ENCODE measurements around the gene GMPS. TPM values are rescaled to one million over a fixed set of nuclear protein-coding genes. Genes with fewer than 3 reads are reported as not detected.

Gene GMPS
- total and polyA plus RNA-seq, 2 of the 8 experiments (the other 6 are each of a cell fraction or from before 2014, with no cell fraction given), result 57.7 to 175 TPM

DNA sequence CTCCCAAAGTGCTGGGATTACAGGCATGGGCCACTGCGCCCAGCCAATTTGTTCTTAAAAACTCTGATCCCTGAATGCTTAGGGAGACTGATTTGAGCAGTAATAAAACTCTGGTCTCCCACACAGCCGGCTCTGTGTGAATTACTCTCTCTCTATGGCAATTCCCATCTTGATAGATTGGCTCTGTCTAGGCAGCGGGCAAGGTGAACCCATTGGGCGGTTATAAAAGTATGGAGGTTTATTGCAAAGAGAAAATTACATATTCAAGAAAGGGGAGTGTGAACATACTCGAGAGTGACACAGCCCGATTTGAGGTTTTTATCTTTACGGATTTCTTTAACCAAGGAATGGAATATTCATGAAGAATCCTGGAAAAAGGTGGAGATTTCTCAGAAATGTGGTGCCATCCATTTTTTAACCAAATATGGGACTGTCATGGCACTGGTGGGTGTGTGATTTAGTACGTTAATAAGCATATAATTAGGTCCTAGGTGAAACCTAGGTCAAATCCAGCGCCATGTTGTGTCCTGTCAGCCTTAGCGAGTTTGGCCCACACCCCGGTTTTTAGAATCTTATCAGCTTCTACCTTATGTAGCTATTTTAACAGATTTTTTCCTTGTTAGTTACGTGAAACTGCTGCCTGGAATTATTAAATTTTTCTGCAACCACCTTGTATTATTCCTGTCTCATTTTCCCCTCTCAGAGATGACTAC is 7.2 kb upstream of the GMPS start:
- no peak for FAIRE-seq
- no peak overlapping the region for H2BK15ac ChIP-seq (ENCODE audit: low read length)
- H3K27ac ChIP-seq (ENCODE audit: low read depth, low read length), result no peak overlapping the region
- no peak overlapping the region for H3K14ac ChIP-seq (ENCODE audit: insufficient read length)
- no peak overlapping the region for H2BK120ac ChIP-seq (replicated peaks; ENCODE audit: low read depth, low read length)
- no peak overlapping the region for H3K4ac ChIP-seq (replicated peaks; ENCODE audit: insufficient read length, low read depth, low read length)
- no peaks in the 10 kb centered on the region for H3K4me1 ChIP-seq (replicated peaks in 1 of 4; ENCODE audit: control insufficient read depth in 3 of 4, insufficient read depth in 4 of 4, low read length in 3 of 4)
- no peaks in the 10 kb centered on the region for H3K27me3 ChIP-seq (replicated peaks in 1 of 4; ENCODE audit: control insufficient read depth in 3 of 4, extremely low read depth in 1 of 4, insufficient read depth in 3 of 4, low read length in 3 of 4)
- ChIA-PET POLR2A (ENCODE audit: partially characterized antibody) (no interaction called here), CTCF (ENCODE audit: partially characterized antibody) (interaction anchor here (0.6 kb wide), 1 partner anchor 120 kb away, joined by 3 read pairs; no protein-coding TSS in a partner anchor)
- H3K56ac ChIP-seq (replicated peaks; ENCODE audit: insufficient read length, low read depth, low read length), result no peak overlapping the region
- H2BK5ac ChIP-seq (ENCODE audit: low read depth, low read length), result no peak overlapping the region
- H4K20me1 ChIP-seq (replicated peaks in 1 of 2; ENCODE audit: control insufficient read depth in 1 of 2, insufficient read depth in 2 of 2, low read length in 2 of 2), result no peaks in the 10 kb centered on the region
- no peak overlapping the region for H2BK20ac ChIP-seq (ENCODE audit: low read length)
- TF ChIP-seq KDM4A (IDR thresholded peaks at IDR 0.05; ENCODE audit: low read depth, low read length, severe bottlenecking) (no peak), SP1 (IDR thresholded peaks at IDR 0.05; ENCODE audit: low read depth, low read length) (no peak), SIN3A (conservative IDR thresholded peaks at IDR 0.05 in 1 of 2, IDR thresholded peaks at IDR 0.05 in 1 of 2; ENCODE audit: low read depth in 1 of 2, low read length in 2 of 2) (no peak), TCF12 (IDR thresholded peaks at IDR 0.05; ENCODE audit: low read depth, low read length) (no peak), RAD21 (IDR thresholded peaks at IDR 0.05 in 1 of 2, conservative IDR thresholded peaks at IDR 0.05 in 1 of 2; ENCODE audit: low read depth in 2 of 2, low read length in 2 of 2) (no peak), SUZ12 (IDR thresholded peaks at IDR 0.05; ENCODE audit: low read length) (no peak), SIRT6 (IDR thresholded peaks at IDR 0.05; ENCODE audit: low read length) (no peak), BCL11A (IDR thresholded peaks at IDR 0.05; ENCODE audit: low read depth in 2 of 2, low read length in 2 of 2) (no peak), POLR2AphosphoS5 (IDR thresholded peaks at IDR 0.05; ENCODE audit: low read depth, low read length) (no peak), CBX8 (IDR thresholded peaks at IDR 0.05; ENCODE audit: borderline replicate concordance, low read depth, low read length) (no peak), FOSL1 (IDR thresholded peaks at IDR 0.05; ENCODE audit: insufficient read depth, low read depth, low read length) (no peak)
- TF ChIP-seq, protein P1, sequence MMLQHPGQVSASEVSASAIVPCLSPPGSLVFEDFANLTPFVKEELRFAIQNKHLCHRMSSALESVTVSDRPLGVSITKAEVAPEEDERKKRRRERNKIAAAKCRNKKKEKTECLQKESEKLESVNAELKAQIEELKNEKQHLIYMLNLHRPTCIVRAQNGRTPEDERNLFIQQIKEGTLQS (IDR thresholded peaks at IDR 0.05; ENCODE audit: insufficient read depth, low read depth, low read length), result no peak
- H3K9me3 ChIP-seq (ENCODE audit: insufficient read depth in 2 of 2, low read depth in 1 of 2, low read length in 1 of 2), result no peaks in the 10 kb centered on the region
- DNase-seq (ENCODE audit: low read depth in 1 of 2, low spot score in 2 of 2), result no peak
- no peak overlapping the region for H3K9ac ChIP-seq (replicated peaks in 1 of 4; ENCODE audit: extremely low read depth in 1 of 4, low read depth in 3 of 4, low read length in 3 of 4)
- WGBS, 2 experiments (ENCODE audit: extremely low coverage in 1 of 2, insufficient coverage in 1 of 2, insufficient read length in 1 of 2, insufficient replicate concordance in 2 of 2, low coverage in 1 of 2, low lambda C conversion rate in 2 of 2, missing lambda C conversion rate in 1 of 2), result 88% methylated on average over 12 of the region's 12 CpGs; no CpG with 5 or more reads in 1 of the 2 experiments
- no peak overlapping the region for H2AFZ ChIP-seq (ENCODE audit: low read length)
- no peak overlapping the region for H4K8ac ChIP-seq (ENCODE audit: extremely low read depth, insufficient read depth, low read length)
- no peak overlapping the region for H3K4me3 ChIP-seq (ENCODE audit: extremely low read depth in 1 of 4, insufficient read depth in 2 of 4, low read depth in 3 of 4, low read length in 4 of 4)
- H3K79me1 ChIP-seq (ENCODE audit: low read depth, low read length), result no peaks in the 10 kb centered on the region
- no peak overlapping the region for H2AK5ac ChIP-seq (ENCODE audit: low read depth, low read length)
- H4K91ac ChIP-seq (replicated peaks; ENCODE audit: insufficient read length, low read length), result no peak overlapping the region
- no peaks in the 10 kb centered on the region for H3K36me3 ChIP-seq (ENCODE audit: control insufficient read depth in 2 of 4, insufficient read depth in 4 of 4, low read length in 3 of 4)
- no peak overlapping the region for H4K5ac ChIP-seq (ENCODE audit: insufficient read length, low read depth, low read length)
- H3K18ac ChIP-seq (ENCODE audit: extremely low read depth, low read length), result no peak overlapping the region
- H3K23me2 ChIP-seq (ENCODE audit: low read depth, low read length), result no peaks in the 10 kb centered on the region
- H2BK12ac ChIP-seq (ENCODE audit: low read depth, low read length), result no peak overlapping the region
- H3K4me2 ChIP-seq (ENCODE audit: insufficient read depth in 1 of 2, low read depth in 2 of 2, low read length in 2 of 2), result no peak overlapping the region
- no peak overlapping the region for H3K23ac ChIP-seq (ENCODE audit: insufficient read length)
- H3K79me2 ChIP-seq (ENCODE audit: control insufficient read depth in 1 of 2, insufficient read depth in 2 of 2, low read length in 2 of 2), result no peaks in the 10 kb centered on the region

Measured in H1 (cell line).